SK-N-SH (cell line): ENCODE data around the gene GUF1.

Experiments used
- POLR2AphosphoS5 ChIP-seq: IDR thresholded peaks from 2 replicates; pipeline ENCODE4 v1.6.1; 2012; ENCODE audit warnings: low read depth, low read length
- RAD21 ChIP-seq: IDR thresholded peaks from 2 replicates; pipeline ENCODE4 v1.6.1; 2012; ENCODE audit warnings: mild to moderate bottlenecking, low read length
- RCOR1 ChIP-seq: fragments of 150-350 bp; IDR thresholded peaks from 2 replicates; pipeline ENCODE4 v1.6.1; 2017; ENCODE audit warnings: antibody characterized with exemption, low read length
- SMC3 ChIP-seq: IDR thresholded peaks from 2 replicates; pipeline ENCODE4 v1.6.1; 2012; ENCODE audit warnings: low read depth, low read length, improper control_type of control experiment
- TAF1 ChIP-seq: IDR thresholded peaks from 2 replicates; pipeline ENCODE4 v1.6.1; 2012; ENCODE audit warnings: low read depth, mild to moderate bottlenecking, low read length, moderate library complexity, borderline replicate concordance
- TF ChIP-seq, protein P1 (sequence below): fragments of 200-600 bp; sonication (generic); IDR thresholded peaks from 2 replicates; pipeline ENCODE4 v1.6.1; 2017; ENCODE audit warnings: antibody characterized with exemption, mild to moderate bottlenecking, moderate library complexity

DNA sequence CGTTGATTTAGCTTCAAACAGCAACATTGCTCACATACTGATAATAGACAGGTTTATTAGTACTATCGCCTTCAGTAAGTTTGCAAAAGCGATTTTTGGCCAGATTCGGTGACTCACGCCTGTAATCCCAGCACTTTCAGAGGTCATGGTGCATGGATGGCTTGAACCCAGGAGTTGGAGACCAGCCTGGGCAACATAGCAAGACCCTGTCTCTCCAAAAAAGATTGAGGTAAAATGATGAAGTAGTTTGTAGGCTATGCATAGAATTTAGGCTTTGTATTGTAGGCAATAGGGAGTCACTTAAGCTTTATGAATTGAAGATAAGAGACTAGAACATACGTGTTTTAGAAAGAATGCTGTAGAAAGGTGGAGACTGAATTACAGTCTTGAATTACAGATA is 49.3 kb downstream of the GUF1 start:
- TF ChIP-seq, protein P1, sequence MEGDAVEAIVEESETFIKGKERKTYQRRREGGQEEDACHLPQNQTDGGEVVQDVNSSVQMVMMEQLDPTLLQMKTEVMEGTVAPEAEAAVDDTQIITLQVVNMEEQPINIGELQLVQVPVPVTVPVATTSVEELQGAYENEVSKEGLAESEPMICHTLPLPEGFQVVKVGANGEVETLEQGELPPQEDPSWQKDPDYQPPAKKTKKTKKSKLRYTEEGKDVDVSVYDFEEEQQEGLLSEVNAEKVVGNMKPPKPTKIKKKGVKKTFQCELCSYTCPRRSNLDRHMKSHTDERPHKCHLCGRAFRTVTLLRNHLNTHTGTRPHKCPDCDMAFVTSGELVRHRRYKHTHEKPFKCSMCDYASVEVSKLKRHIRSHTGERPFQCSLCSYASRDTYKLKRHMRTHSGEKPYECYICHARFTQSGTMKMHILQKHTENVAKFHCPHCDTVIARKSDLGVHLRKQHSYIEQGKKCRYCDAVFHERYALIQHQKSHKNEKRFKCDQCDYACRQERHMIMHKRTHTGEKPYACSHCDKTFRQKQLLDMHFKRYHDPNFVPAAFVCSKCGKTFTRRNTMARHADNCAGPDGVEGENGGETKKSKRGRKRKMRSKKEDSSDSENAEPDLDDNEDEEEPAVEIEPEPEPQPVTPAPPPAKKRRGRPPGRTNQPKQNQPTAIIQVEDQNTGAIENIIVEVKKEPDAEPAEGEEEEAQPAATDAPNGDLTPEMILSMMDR = no peak
- TF ChIP-seq RAD21 = no peak
- TF ChIP-seq RCOR1 = no peak
- no peak for TF ChIP-seq TAF1
- TF ChIP-seq POLR2AphosphoS5 = no peak
- no peak for TF ChIP-seq SMC3
